Tibial nerve (tissue), 4 donors: ENCODE results near the gene INSYN2A. TPM values are rescaled to one million over a fixed set of nuclear protein-coding genes. Genes with fewer than 3 reads are reported as not detected.

Experiments
- DNase-seq, 2 donors: peaks; one replicate each; pipeline ENCODE4 v3.0.0-alpha.2; 2019; ENCODE audit warnings: low spot score in 2 of 2
- H3K27ac ChIP-seq, 4 donors: fragments of 200-600 bp; sonication (generic) in 3 of 4; one replicate each; pipeline ENCODE4 v1.5.1; 2017 to 2019; ENCODE audit warnings: mild to moderate bottlenecking in 1 of 4
- H3K27me3 ChIP-seq, 2 donors: fragments of 200-600 bp; sonication (generic) in 1 of 2; one replicate each; pipeline versions ENCODE4 v1.5.1 to v1.6.0; 2017 to 2019
- H3K36me3 ChIP-seq, 3 donors: fragments of 200-600 bp; sonication (generic); one replicate each; pipeline ENCODE4 v1.5.1; 2018 to 2019
- H3K4me1 ChIP-seq, 4 donors: fragments of 200-600 bp; sonication (generic) in 3 of 4; one replicate each; pipeline ENCODE4 v1.5.1; 2017 to 2019
- H3K4me3 ChIP-seq, 4 donors: fragments of 200-600 bp; sonication (generic) in 3 of 4; one replicate each; pipeline ENCODE4 v1.5.1; 2017 to 2019; ENCODE audit warnings: mild to moderate bottlenecking in 1 of 4, moderate library complexity in 1 of 4
- H3K9me3 ChIP-seq, 4 donors: fragments of 200-600 bp; sonication (generic) in 3 of 4; one replicate each; pipeline ENCODE4 v1.5.1; 2017 to 2019
- EP300 ChIP-seq, 2 donors: sonication (generic); formaldehyde crosslinking; IDR thresholded peaks; one replicate each; pipeline ENCODE4 v1.6.1; 2017; ENCODE audit warnings: antibody characterized with exemption in 2 of 2, mild to moderate bottlenecking in 1 of 2
- POLR2A ChIP-seq, 2 donors: fragments of 450-650 bp; IDR thresholded peaks; one replicate each; pipeline ENCODE4 v1.6.1; 2017; ENCODE audit warnings: antibody characterized with exemption in 2 of 2, mild to moderate bottlenecking in 2 of 2, moderate library complexity in 2 of 2
- WGBS, 2 donors: methylation state at CpG; one replicate each; pipeline ENCODE4 v1.1.5; 2018; 5-methylcytosine and 5-hydroxymethylcytosine counted together
- total RNA-seq, 4 donors: library from RNA; depleted of rRNA; stranded (reverse); fragments of >200 nt; gene quantifications; one replicate each; pipeline ENCODE4 v1.1.0, GENCODE V29; 2016
- TF ChIP-seq, protein P1 (sequence below), 5 experiments: fragments of 200-600 bp in 3 of 5; fragments of 450-650 bp in 2 of 5; sonication (generic) in 3 of 5; IDR thresholded peaks; one replicate each; pipeline ENCODE4 v1.5.1; 2016 to 2019; ENCODE audit warnings: antibody characterized with exemption in 5 of 5, mild to moderate bottlenecking in 3 of 5, moderate library complexity in 2 of 5

The INSYN2A gene
- total RNA-seq, 4 donors from 2014 or later = 0.21 to 0.98 (median 0.30) TPM; not detected in 1

DNA sequence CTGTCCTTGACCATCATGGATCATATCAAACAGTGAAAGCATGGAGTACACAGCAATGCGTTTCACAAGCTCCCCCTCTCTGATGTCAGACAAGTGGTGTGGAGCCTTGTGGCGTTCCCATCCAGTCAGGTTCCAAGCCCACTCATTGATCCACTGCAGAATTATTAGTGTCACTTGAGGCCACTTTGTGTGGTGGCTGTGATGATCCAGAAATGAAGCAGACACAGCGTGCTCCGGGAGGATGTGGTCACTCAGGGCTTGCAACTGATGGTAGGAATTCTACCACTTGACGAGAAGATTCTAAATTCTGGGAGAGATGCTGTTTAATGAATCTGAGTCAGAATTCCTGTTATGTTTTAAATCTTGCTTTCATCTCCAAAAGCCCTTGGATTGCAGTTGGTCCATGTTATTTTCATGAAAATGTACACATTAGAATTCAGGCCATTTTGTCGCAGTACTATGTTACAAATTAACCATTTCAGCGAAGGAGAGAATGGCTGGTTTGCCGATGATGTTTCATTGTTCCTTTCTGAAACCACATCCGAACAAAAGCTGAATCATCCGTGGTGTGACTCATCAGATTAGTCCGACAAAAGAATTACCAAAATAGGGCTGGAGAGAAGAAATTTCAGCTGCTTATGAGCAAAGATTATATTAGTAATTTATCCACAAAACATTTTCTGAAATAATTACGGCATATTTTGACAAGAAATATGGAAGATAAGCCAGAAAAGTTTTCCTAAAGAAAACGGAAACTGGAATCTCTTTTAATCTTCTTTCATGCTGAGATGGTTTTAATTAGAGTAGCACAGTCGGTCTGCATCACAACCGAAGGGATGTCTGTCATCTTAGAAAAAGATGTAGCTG is 48.1 kb downstream of the INSYN2A start:
- DNase-seq = no peak

GRCh38 chr10:127146661-127147060 is 49.7 kb downstream of the INSYN2A start:
- WGBS, 2 donors = 83 to 87% methylated on average over 9 of the region's 9 CpGs
- H3K27me3 ChIP-seq = no peaks in the 10 kb centered on the region
- TF ChIP-seq EP300 (IDR thresholded peaks at IDR 0.05) (no peak), POLR2A (IDR thresholded peaks at IDR 0.05) (no peak)
- TF ChIP-seq, protein P1, sequence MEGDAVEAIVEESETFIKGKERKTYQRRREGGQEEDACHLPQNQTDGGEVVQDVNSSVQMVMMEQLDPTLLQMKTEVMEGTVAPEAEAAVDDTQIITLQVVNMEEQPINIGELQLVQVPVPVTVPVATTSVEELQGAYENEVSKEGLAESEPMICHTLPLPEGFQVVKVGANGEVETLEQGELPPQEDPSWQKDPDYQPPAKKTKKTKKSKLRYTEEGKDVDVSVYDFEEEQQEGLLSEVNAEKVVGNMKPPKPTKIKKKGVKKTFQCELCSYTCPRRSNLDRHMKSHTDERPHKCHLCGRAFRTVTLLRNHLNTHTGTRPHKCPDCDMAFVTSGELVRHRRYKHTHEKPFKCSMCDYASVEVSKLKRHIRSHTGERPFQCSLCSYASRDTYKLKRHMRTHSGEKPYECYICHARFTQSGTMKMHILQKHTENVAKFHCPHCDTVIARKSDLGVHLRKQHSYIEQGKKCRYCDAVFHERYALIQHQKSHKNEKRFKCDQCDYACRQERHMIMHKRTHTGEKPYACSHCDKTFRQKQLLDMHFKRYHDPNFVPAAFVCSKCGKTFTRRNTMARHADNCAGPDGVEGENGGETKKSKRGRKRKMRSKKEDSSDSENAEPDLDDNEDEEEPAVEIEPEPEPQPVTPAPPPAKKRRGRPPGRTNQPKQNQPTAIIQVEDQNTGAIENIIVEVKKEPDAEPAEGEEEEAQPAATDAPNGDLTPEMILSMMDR (IDR thresholded peaks at IDR 0.05) = no peak
- H3K4me1 ChIP-seq = no peaks in the 10 kb centered on the region
- H3K9me3 ChIP-seq = no peaks in the 10 kb centered on the region
- H3K36me3 ChIP-seq = peaks cover 0 to 37% (median 0%) of the 10 kb centered on the region in 3 donors
- no peak overlapping the region for H3K4me3 ChIP-seq
- no peak overlapping the region for H3K27ac ChIP-seq
- DNase-seq = no peak

More for the DNA sequence above, 48.1 kb downstream of the INSYN2A start:
- TF ChIP-seq, protein P1 (IDR thresholded peaks at IDR 0.05) = no peak
- TF ChIP-seq POLR2A (IDR thresholded peaks at IDR 0.05) = no peak
- TF ChIP-seq EP300 (IDR thresholded peaks at IDR 0.05) = no peak
- Histone ChIP-seq H3K27ac (no peak overlapping the region), H3K27me3 (no peaks in the 10 kb centered on the region), H3K36me3 (peaks cover 0 to 26% (median 0%) of the 10 kb centered on the region in 3 donors), H3K9me3 (no peaks in the 10 kb centered on the region), H3K4me1 (no peaks in the 10 kb centered on the region), H3K4me3 (no peak overlapping the region)
- 65 to 72% methylated on average over 15 of the region's 15 CpGs for WGBS, 2 donors
